Endometrial microvascular endothelial cells (primary cell): ENCODE measurements around the gene MYL7. TPM values are rescaled to one million over a fixed set of nuclear protein-coding genes. Genes with fewer than 3 reads are reported as not detected.

Experiments
- in situ Hi-C: cut with HindIII; loops from 2 replicates; pipeline ENCODE4 v1.10.0; 2017; ENCODE audit warnings: low sequenced_read_pairs, low pct_unique_long_range_greater_than_20kb; ENCODE audit errors: inconsistent ontology term
- total RNA-seq: library from RNA; depleted of rRNA; stranded (reverse); fragments of >200 nt; gene quantifications from one replicate; pipeline ENCODE4 v1.2.3, GENCODE V29; 2015; ENCODE audit errors: inconsistent ontology term

MYL7 gene
- total RNA-seq, 1 donor from 2014 or later, result not detected

GRCh38 chr7:44117801-44118429 lies 23.2 kb downstream of the MYL7 start:
- in situ Hi-C loops, result no loop called here

GRCh38 chr7:44116789-44117666 lies 24.1 kb downstream of the MYL7 start:
- in situ Hi-C loops, result no loop called here

GRCh38 chr7:44116087-44116788 lies 24.9 kb downstream of the MYL7 start:
- in situ Hi-C loops, result no loop called here

GRCh38 chr7:44114586-44115310 lies 26.4 kb downstream of the MYL7 start:
- in situ Hi-C loops, result no loop called here

- in situ Hi-C loops, result no loop called here
Observed at GRCh38 chr7:44113764-44114354, 27.3 kb downstream of the MYL7 start.

- in situ Hi-C loops, result no loop called here
Observed at GRCh38 chr7:44112997-44113763, 28.0 kb downstream of the MYL7 start.

GRCh38 chr7:44112231-44112996 lies 28.7 kb downstream of the MYL7 start:
- in situ Hi-C loops, result no loop called here

GRCh38 chr7:44111761-44112160 lies 29.4 kb downstream of the MYL7 start:
- in situ Hi-C loops, result no loop called here

- in situ Hi-C loops, result no loop called here
Observed at GRCh38 chr7:44110719-44111635, 30.2 kb downstream of the MYL7 start.

- in situ Hi-C loops, result no loop called here
Observed at GRCh38 chr7:44109991-44110390, 31.1 kb downstream of the MYL7 start.

GRCh38 chr7:44108768-44109750 lies 32.1 kb downstream of the MYL7 start:
- in situ Hi-C loops, result no loop called here

GRCh38 chr7:44107961-44108767 lies 33.0 kb downstream of the MYL7 start:
- in situ Hi-C loops, result no loop called here

GRCh38 chr7:44107116-44107960 lies 33.8 kb downstream of the MYL7 start:
- in situ Hi-C loops, result no loop called here
